Kidney capillary endothelial cell (primary cell): ENCODE data around the gene HSPD1.

Experiments used
- DNase-seq: peaks from one replicate; pipeline ENCODE4 v3.0.0-alpha.2; 2018; ENCODE audit warnings: low spot score

The HSPD1 gene

DNA sequence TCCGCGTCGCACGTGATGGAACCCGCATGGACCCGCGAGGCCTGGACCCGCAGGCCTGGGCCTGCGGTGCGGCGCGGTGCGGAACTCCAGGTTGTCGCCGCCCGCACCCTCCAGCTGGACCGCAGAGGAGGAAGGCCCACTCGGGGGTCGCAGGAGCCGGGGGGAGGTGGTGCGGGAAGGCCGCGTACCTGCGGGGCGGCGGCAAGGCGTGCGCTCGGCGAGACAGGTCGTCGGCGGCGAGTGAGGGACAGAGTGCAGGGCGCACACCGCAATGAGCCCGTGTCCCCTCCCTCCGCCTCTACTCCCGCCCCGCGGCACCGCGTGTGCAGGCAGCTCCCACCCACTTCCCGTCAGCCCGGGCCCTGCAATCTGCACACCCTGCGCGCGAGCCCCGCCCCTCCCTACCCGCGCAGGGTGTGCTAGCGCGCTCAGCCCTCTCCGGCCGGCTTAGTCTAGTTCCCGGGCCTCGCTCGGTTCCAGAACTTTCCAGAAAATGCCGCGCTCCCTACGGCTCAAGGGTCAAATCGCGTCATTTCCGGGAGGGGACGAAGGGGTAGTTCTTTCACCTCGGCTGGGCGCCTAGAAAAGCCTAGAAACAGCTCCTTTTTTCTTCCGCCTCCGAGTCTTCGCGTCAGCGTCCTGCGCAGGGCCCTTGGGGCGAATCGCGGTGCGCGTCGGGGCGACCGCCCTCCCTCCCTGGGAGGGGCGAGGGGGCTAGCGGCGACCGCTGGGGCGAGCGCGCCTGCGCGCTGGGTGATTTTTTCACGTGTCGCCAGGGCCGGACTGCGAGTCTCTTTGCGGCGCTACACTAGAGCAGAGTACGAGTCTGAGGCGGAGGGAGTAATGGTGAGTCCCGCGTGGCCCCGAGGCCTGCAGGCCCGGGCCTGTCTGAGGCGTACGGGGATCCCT, at the start of gene HSPD1, which contains the start of gene HSPE1:
Gene HSPD1, minus strand, starts transcription at position 247 of the 909 bp plus-strand sequence. CDS start 992 bp downstream, outside the sequence.
Gene HSPE1, plus strand, starts transcription at position 786 of the 909 bp plus-strand sequence. Its CDS starts 58 bp downstream, at position 844.
- DNase-seq: peak; percentile 99

DNA sequence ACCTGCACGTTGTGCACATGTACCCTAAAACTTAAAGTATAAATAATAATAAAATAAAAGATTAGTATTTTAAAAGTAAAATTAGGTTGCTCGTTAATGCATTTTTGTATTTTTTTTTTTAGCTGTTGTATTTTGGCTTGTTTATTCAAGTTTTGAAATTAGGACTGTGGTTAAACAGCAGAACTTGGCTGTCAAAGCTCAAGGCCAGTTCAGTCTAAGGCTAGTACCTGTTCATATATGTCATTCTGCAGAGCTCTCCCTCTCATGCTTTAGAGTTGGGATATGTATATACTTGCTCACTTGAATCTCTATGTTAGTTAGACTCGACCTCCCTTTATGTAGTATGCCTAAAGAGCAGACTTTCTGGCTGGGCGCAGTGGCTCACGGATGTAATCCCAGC, 48.9 kb upstream of the HSPD1 start:
- DNase-seq: no peak

- no peak for DNase-seq
These were observed 47.7 kb upstream of the HSPD1 start for GRCh38 chr2:197547163-197547900.

DNA sequence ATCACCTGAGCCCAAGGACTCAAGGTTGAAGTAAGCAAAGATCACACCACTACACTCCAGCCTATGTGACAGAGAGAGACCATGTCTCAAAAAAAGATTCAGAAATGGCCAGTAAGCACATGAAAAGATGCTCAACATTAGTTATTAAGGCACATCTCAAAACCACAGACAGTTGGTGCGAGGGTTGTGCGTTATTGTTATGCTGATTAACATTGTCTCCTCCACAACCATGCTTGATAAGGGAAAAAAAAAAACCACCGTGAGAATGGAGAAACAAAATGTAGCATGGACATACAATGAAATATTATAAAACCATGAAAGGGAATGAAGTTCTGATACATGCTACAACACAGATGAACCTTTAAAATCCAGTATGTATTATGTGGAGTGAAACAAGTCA, 43.6 kb upstream of the HSPD1 start:
- DNase-seq: no peak

GRCh38 chr2:197539734-197540133, 40.1 kb upstream of the HSPD1 start:
- no peak for DNase-seq

- DNase-seq: no peak
These were observed 38.8 kb upstream of the HSPD1 start for GRCh38 chr2:197538412-197538811.

DNA sequence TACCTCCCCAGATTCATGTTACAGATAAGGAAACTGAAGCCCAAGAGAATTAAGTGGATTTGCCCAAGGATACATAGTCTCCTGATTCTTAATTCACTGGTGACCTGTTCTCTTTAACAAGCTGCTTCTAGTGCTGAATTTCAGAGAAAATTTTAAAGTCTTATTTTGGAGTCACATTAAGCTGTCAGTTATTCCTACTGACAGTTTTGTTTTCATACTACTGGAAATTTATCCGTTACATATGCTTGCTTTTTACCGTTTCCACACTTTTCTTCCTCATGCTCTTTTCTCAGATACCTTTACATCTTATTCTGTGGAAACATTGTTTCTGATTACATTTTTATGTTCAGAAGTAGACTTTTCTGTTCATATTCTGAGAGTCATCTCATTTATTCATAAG, 17.5 kb upstream of the HSPD1 start:
- DNase-seq: no peak

DNA sequence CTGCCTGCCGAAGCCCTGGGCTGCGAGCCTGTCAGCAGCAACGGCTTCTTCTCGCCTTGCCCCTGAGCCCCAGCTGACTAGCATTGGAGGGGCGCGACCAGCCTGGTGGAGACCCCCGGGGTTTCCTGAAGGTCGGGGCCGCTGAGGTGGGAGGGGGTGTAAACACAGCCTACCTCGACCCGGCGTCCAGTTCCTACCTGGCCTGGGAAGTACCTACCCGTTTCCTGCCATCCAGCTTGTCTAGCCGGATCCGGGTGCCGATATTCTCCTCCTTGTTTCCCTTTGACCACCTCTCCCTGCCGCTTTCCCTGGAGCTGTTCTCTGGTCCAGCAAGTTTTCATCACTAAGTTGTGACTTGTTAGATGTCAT, 16.7 kb upstream of the HSPD1 start:
- peak; percentile 26 for DNase-seq

DNA sequence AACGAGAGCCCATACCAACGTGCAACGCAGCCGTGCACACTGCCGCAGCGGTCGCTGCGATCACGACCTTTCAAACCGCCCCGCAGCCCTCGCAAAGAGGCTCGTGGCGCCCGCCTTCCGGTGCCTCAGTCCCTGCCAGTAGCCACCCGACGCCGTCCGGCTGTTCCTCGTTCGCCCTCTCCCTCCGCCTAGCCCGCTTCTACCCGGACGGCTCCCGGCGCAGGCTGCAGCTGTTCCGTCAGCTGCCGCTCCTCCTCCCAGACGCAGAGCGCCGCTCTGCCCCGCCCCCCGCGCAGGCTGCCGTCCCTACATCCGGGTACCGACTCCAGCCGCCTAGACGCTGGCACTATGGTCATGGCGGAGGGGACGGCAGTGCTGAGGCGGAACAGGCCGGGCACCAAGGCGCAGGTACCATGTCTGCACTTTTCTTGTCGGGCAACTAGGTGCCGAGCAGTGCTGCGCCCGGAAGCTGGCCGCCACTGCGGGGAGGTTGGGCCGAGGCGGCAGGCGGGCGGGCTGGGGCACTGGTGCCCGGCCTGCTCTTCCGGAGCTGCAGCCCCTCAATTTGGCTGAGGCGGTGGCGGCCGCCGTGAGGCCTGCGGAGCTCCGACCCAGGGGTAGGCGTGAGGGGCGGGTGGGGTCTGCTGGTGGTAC, 16.2 kb upstream of the HSPD1 start, which contains the start of gene MOB4:
Gene MOB4, plus strand, starts transcription at position 328 of the 654 bp plus-strand sequence. Its CDS starts 21 bp downstream, at position 349.
- DNase-seq: peak; percentile 97

- no peak for DNase-seq
These were observed 15.7 kb upstream of the HSPD1 start for GRCh38 chr2:197515315-197515738.

DNA sequence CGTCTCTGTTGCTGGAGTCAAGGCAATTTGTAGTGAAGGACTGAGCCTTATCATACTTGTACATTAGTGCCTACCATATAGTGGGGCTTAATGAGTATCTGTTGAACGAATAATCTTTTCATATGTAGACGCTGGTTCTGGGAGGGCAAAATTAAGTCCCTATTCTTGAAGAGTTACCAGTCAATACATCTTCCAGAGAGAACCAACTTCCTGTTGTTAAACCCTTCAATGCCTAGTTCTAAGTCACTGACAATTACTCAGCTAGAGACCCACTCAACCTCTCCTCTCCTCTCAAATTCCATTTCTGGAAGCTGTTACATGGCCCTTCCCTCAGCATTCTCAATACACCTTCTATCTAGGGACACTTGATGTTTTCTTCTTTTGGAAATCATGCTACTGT, 15.1 kb upstream of the HSPD1 start:
- peak; percentile 26 for DNase-seq

DNA sequence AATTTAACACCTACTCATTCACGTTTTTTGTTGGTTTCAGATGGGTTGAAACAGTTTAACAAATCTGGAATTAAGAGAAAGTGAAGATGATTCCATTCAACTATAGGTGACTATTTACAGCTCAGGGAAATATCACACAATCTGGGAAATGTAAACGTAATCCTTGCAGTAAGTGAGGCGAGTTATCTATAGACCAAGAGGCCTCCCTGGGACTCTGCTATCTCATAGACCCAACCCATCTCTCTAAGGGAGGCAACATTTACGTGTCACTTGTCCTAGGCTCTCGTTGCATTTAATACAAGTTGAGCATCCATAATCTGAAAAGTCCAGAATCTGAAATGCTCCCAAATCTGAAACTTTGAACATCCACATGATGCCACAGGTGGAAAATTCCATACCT, 14.3 kb upstream of the HSPD1 start:
- no peak for DNase-seq

GRCh38 chr2:197506658-197507057, 7.0 kb upstream of the HSPD1 start:
- no peak for DNase-seq

DNA sequence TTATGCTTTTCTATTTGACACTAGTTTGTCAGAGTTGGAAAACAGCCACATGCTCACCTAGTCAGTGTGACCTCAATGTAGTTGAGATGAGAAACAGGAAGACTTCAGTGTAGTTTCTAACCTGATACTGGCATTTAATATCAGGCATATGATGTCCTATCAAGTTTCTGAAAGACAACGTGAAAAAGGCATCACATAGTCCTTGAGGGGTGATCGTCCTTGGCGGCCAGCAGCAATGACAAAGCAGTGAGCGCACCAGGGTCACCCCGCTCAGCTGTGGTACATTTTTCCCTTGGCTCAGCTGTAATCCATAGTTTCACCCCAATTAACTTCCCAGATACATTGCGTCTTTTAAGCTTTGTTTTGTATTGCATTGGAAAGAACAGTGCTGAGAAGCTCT, 4.9 kb upstream of the HSPD1 start:
- no peak for DNase-seq

DNA sequence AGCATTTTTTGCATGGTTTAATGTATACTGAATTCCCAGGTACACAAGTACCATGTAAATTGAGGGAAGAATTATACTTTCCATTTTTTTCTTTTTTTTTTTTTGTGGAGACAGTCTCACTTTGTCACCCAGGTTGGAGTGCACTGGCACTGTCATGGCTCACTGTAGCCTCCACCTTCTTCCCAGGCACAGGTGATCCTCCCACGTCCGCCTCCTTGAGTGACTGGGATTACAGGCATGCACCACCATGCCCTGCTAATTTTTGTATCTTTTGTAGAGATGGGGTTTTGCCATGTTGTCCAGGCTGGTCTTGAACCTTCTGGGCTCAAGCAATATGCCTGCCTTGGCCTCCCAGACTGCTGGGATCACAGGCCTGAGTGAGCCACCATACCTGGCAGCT, 4.4 kb upstream of the HSPD1 start:
- no peak for DNase-seq

GRCh38 chr2:197502685-197503084, 3.0 kb upstream of the HSPD1 start:
- no peak for DNase-seq

DNA sequence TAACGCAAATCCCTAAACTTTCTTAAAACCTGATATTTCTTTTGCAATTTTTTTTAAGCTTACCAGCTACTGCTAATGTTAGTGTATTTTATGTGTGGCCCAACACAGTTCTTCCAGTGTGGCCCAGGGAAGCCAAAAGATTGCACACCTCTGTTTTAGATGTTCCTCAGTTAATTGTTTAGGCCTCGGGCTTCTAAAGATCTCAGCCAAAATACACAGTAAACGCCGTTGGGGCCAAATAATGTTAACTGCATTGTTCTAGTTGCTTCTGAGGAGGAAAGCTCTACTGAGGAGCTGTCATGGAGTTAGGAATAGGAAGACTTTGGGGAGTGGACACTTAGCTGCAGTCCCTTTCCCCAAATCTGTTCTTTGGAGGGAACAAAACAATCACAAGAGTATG, 2.6 kb upstream of the HSPD1 start:
- no peak for DNase-seq

DNA sequence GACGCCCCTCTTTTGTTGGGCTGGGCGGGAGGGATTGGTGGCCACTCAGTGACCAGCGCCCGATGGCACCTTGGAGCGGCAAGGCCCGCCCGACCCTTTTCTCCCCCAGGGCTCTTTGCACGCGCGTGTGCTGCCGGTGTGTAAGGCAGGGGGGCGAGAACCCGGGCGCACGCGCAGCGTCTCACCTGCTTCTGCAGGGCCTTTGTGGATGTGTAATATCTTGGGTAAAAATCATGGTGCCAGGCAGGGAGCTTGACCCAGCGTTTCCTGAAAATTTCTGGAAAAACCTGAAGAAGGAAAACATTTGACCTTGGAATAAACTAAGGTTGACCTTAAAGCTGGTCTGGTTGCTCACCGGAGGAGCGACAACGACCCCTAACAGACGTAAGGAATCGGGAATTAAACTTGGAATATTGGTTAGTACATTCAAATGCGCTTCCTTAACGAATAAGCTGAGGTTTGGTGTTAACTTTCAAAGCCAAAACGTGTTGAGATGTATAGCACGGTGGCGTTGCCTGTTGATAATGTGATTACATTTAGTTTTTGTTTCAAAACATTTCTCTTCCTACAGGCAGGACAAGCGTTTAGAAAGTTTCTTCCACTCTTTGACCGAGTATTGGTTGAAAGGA, 977 bp upstream of the HSPD1 start:
- DNase-seq: peak; percentile 16

- peak; percentile 47 for DNase-seq
These were observed 575 bp downstream of the HSPD1 start for GRCh38 chr2:197498937-197499593.

GRCh38 chr2:197498235-197498936, 1.3 kb downstream of the HSPD1 start:
- DNase-seq: no peak

GRCh38 chr2:197497326-197497725, 2.3 kb downstream of the HSPD1 start:
- no peak for DNase-seq
